GM12878 (cell line): ENCODE data around the gene DNAH8. TPM values are rescaled to one million over a fixed set of nuclear protein-coding genes. Genes with fewer than 3 reads are reported as not detected.
A peak's percentile ranks its signal among the peaks of the same experiment; 100 is the strongest.

ENCODE experiments used
- ATAC-seq: fragments of 200-7000 bp; cut with Tn5 transposase; 3 replicates; pipeline ENCODE4 v1.9.1; 2020; ENCODE audit warnings: mild to moderate bottlenecking, moderate library complexity
- BruUV-seq: library from RNA; stranded (reverse); fragments of 400-500 nt; replicated peaks from 2 replicates; lab custom pipeline; 2021; lab: Mats Ljungman, UMichigan
- CTCF ChIA-PET: fragments of 300-600 bp; sonication (Branson Sonifier 250); formaldehyde crosslinking; extraction: SDS; loops from one replicate; lab custom pipeline; 2021; ENCODE audit warnings: inconsistent platforms; lab: Yijun Ruan, JAX
- POLR2A ChIA-PET: fragments of 350-600 bp; formaldehyde crosslinking; extraction: SDS; loops from one replicate; lab custom pipeline; 2021; ENCODE audit warnings: inconsistent platforms; lab: Charles Lee
- RAD21 ChIA-PET: fragments of 300-600 bp; sonication (Branson Sonifier 250); formaldehyde crosslinking; loops from one replicate; lab custom pipeline; 2023; ENCODE audit warnings: antibody characterized with exemption; ENCODE audit not compliant: unreplicated experiment; lab: Charles Lee
- SMC1A ChIA-PET: fragments of 300-600 bp; sonication (Branson Sonifier 250); formaldehyde crosslinking; loops from one replicate; lab custom pipeline; 2023; ENCODE audit not compliant: unreplicated experiment, uncharacterized antibody; lab: Charles Lee
- DNase-seq: peaks from one replicate; pipeline ENCODE4 v3.0.0-alpha.2; 2011; ENCODE audit warnings: low read depth, low spot score
- FAIRE-seq: peaks from 3 replicates; lab custom pipeline; 2011; peaks lifted over from hg19 to GRCh38; lab: Jason Lieb, UNC
- H2AFZ ChIP-seq: 2 replicates; pipeline ENCODE4 v1.6.0; 2011; ENCODE audit warnings: low read depth, low read length, control low read depth; ENCODE audit not compliant: control insufficient read depth
- H3K27ac ChIP-seq: 2 replicates; pipeline ENCODE4 v1.5.1; 2011; ENCODE audit warnings: control low read depth; ENCODE audit not compliant: control insufficient read depth, insufficient read depth
- H3K27me3 ChIP-seq, 2 experiments: replicated peaks in 1 of 2; 2 replicates each; pipeline versions ENCODE4 v1.6.0 to v1.6.1; 2011; ENCODE audit warnings: low read length in 1 of 2; ENCODE audit not compliant: control insufficient read depth in 2 of 2, insufficient read depth in 2 of 2
- H3K36me3 ChIP-seq, 2 experiments: 2 replicates each; pipeline ENCODE4 v1.5.1; 2011; ENCODE audit warnings: low read length in 1 of 2; ENCODE audit not compliant: control insufficient read depth in 2 of 2, insufficient read depth in 2 of 2
- H3K4me1 ChIP-seq: 2 replicates; pipeline ENCODE4 v1.6.1; 2011; ENCODE audit warnings: mild to moderate bottlenecking, low read length, moderate library complexity, mixed read lengths; ENCODE audit not compliant: control insufficient read depth, insufficient read depth
- H3K4me2 ChIP-seq: 2 replicates; pipeline ENCODE4 v1.6.0; 2011; ENCODE audit warnings: control low read depth; ENCODE audit not compliant: control insufficient read depth, insufficient read depth
- H3K4me3 ChIP-seq: fragments of 200-600 bp; sonication (generic); 2 replicates; pipeline ENCODE4 v1.5.1; 2016
- H3K79me2 ChIP-seq: 2 replicates; pipeline ENCODE4 v1.6.0; 2011; ENCODE audit warnings: low read length; ENCODE audit not compliant: control insufficient read depth, insufficient read depth
- H3K9ac ChIP-seq: 2 replicates; pipeline ENCODE4 v1.8.0; 2011; ENCODE audit warnings: low read length, control low read depth, mixed read lengths; ENCODE audit not compliant: control insufficient read depth, insufficient read depth
- H3K9me3 ChIP-seq: replicated peaks from 3 replicates; pipeline ENCODE4 v1.5.1; 2011; ENCODE audit warnings: mild to moderate bottlenecking, low read length; ENCODE audit not compliant: control insufficient read depth, insufficient read depth
- H4K20me1 ChIP-seq: 2 replicates; pipeline ENCODE4 v1.6.0; 2011; ENCODE audit not compliant: control insufficient read depth, insufficient read depth
- BHLHE40 ChIP-seq, 2 experiments: fragments of 450-650 bp in 1 of 2; IDR thresholded peaks; 2 replicates each; pipeline ENCODE4 v1.6.1; 2011 to 2017; ENCODE audit warnings: low read depth in 2 of 2, borderline replicate concordance in 1 of 2, improper control_type of control experiment in 1 of 2, low read length in 1 of 2, mild to moderate bottlenecking in 1 of 2
- BMI1 ChIP-seq: fragments of 450-650 bp; IDR thresholded peaks from 2 replicates; pipeline ENCODE4 v1.6.1; 2016; ENCODE audit warnings: mild to moderate bottlenecking, moderate library complexity, borderline replicate concordance
- CBX5 ChIP-seq: sonication (generic); IDR thresholded peaks from 2 replicates; pipeline ENCODE4 v1.6.1; 2016; ENCODE audit warnings: low read depth, moderate library complexity, mild to moderate bottlenecking, inconsistent platforms
- CHD1 ChIP-seq: IDR thresholded peaks from 2 replicates; pipeline ENCODE4 v1.6.1; 2012; ENCODE audit warnings: low read depth, low read length, improper control_type of control experiment
- DPF2 ChIP-seq: fragments of 450-650 bp; IDR thresholded peaks from 2 replicates; pipeline ENCODE4 v1.6.1; 2017; ENCODE audit warnings: mild to moderate bottlenecking
- E2F4 ChIP-seq: IDR thresholded peaks from 2 replicates; pipeline ENCODE4 v1.6.1; 2012; ENCODE audit warnings: low read depth, low read length, improper control_type of control experiment
- ETV6 ChIP-seq, 2 experiments: fragments of 450-650 bp in 1 of 2; IDR thresholded peaks in 1 of 2; conservative IDR thresholded peaks in 1 of 2; 2 replicates each; pipeline ENCODE4 v1.6.1; 2014; ENCODE audit warnings: antibody characterized with exemption in 1 of 2, borderline replicate concordance in 1 of 2, low read depth in 1 of 2, mild to moderate bottlenecking in 1 of 2, moderate library complexity in 1 of 2
- EZH2 ChIP-seq: IDR thresholded peaks from 2 replicates; pipeline ENCODE4 v1.6.1; 2012; ENCODE audit warnings: low read depth, mild to moderate bottlenecking, control low read depth, inconsistent platforms, low read length, borderline replicate concordance; ENCODE audit not compliant: control insufficient read depth
- IRF4 ChIP-seq: IDR thresholded peaks from 2 replicates; pipeline ENCODE4 v1.6.1; 2011; ENCODE audit warnings: low read depth, low read length
- KAT2A ChIP-seq: conservative IDR thresholded peaks from 2 replicates; pipeline ENCODE4 v1.6.1; 2011; ENCODE audit warnings: low read depth, low read length; ENCODE audit not compliant: control insufficient read depth
- NFXL1 ChIP-seq: fragments of 450-650 bp; IDR thresholded peaks from 2 replicates; pipeline ENCODE4 v1.6.1; 2017; ENCODE audit warnings: antibody characterized with exemption, mild to moderate bottlenecking, borderline replicate concordance
- POLR2A ChIP-seq: IDR thresholded peaks from 2 replicates; pipeline ENCODE4 v1.6.1; 2011; ENCODE audit warnings: low read depth, mild to moderate bottlenecking, low read length
- POLR2AphosphoS5 ChIP-seq: IDR thresholded peaks from 2 replicates; pipeline ENCODE4 v1.6.1; 2011; ENCODE audit warnings: mild to moderate bottlenecking, low read length, inconsistent platforms
- RAD21 ChIP-seq: IDR thresholded peaks from 2 replicates; pipeline ENCODE4 v1.6.1; 2011; ENCODE audit warnings: mild to moderate bottlenecking, low read depth, low read length, moderate library complexity; ENCODE audit not compliant: insufficient read depth
- RAD51 ChIP-seq: fragments of 450-650 bp; IDR thresholded peaks from 2 replicates; pipeline ENCODE4 v1.6.1; 2016; ENCODE audit warnings: moderate library complexity, mild to moderate bottlenecking, inconsistent platforms
- RFX5 ChIP-seq: IDR thresholded peaks from 2 replicates; pipeline ENCODE4 v1.6.1; 2011; ENCODE audit warnings: low read depth, low read length, improper control_type of control experiment
- SMARCA5 ChIP-seq: fragments of 450-650 bp; IDR thresholded peaks from 2 replicates; pipeline ENCODE4 v1.6.1; 2017; ENCODE audit warnings: mild to moderate bottlenecking
- SP1 ChIP-seq: IDR thresholded peaks from one replicate; pipeline ENCODE4 v1.6.1; 2011; ENCODE audit warnings: low read depth, low read length
- SREBF2 ChIP-seq: IDR thresholded peaks from 2 replicates; pipeline ENCODE4 v1.6.1; 2012; ENCODE audit warnings: mild to moderate bottlenecking, low read length
- STAT3 ChIP-seq: IDR thresholded peaks from 2 replicates; pipeline ENCODE4 v1.6.1; 2011; ENCODE audit warnings: low read depth, low read length, improper control_type of control experiment
- TAF1 ChIP-seq: IDR thresholded peaks from 2 replicates; pipeline ENCODE4 v1.6.1; 2011; ENCODE audit warnings: mild to moderate bottlenecking, low read depth, low read length, borderline replicate concordance
- TARDBP ChIP-seq: IDR thresholded peaks from 2 replicates; pipeline ENCODE4 v1.6.1; 2016; ENCODE audit warnings: borderline replicate concordance
- ZNF24 ChIP-seq: fragments of 450-650 bp; IDR thresholded peaks from 2 replicates; pipeline ENCODE4 v1.6.1; 2017; ENCODE audit warnings: antibody characterized with exemption, mild to moderate bottlenecking
- ZSCAN29 ChIP-seq: fragments of 450-650 bp; IDR thresholded peaks from 2 replicates; pipeline ENCODE4 v1.6.1; 2017; ENCODE audit warnings: mild to moderate bottlenecking, moderate library complexity
- WGBS: methylation state at CpG from one replicate; pipeline ENCODE4 v1.1.6; 2016; ENCODE audit warnings: low lambda C conversion rate; ENCODE audit not compliant: insufficient replicate concordance, insufficient coverage; ENCODE audit errors: missing lambda C conversion rate; 5-methylcytosine and 5-hydroxymethylcytosine counted together
- in situ Hi-C: fragments of 300-500 bp; cut with MboI; formaldehyde crosslinking; loops from 9 replicates; pipeline ENCODE4 v1.14.3; 2018; ENCODE audit warnings: mixed read lengths
- intact Hi-C: fragments of 100-400 bp; cut with micrococcal nuclease; formaldehyde crosslinking; loops from one replicate; pipeline ENCODE4 v1.14.2; 2022; ENCODE audit not compliant: unreplicated experiment
- polyA plus RNA-seq, 11 experiments: library from polyadenylated mRNA; depleted of rRNA in 4 of 11; unstranded in 6 of 11; stranded (reverse) in 5 of 11; fragments of >200 nt; fragmentation: Nextera tagmentation in 4 of 11; fragmentation: Illumina TruSeq in 1 of 11; extraction: Ambion mirVana in 4 of 11; extraction: Trizol in 1 of 11; gene quantifications; 1 replicate in 1 of 11; 2 replicates in 10 of 11; pipeline versions ENCODE4 v1.2.1 to v1.2.3, GENCODE V29; 2011 to 2016; ENCODE audit warnings: inconsistent platforms in 2 of 11, missing spikeins in 2 of 11, low read depth in 1 of 11
- total RNA-seq, 4 experiments: library from RNA; depleted of rRNA in 3 of 4; stranded (reverse); fragments of >200 nt in 3 of 4; fragmentation: Illumina TruSeq in 1 of 4; extraction: Trizol in 1 of 4; gene quantifications; 2 replicates each; pipeline versions ENCODE4 v1.2.1 to v1.2.3, GENCODE V29; 2013 to 2021

Gene DNAH8
- total and polyA plus RNA-seq, 10 of the 15 experiments (the other 5 are each of a cell fraction or from before 2014, with no cell fraction given), result 0.02 to 0.34 (median 0.10) TPM; not detected in 3

GRCh38 chr6:38671885-38672467 is 43.1 kb upstream of the DNAH8 start:
- Histone ChIP-seq H3K4me3 (no peak overlapping the region), H3K27me3 (no peaks in the 10 kb centered on the region), H3K4me1 (peaks cover 18% of the 10 kb centered on the region), H3K9ac (no peak overlapping the region), H3K4me2 (no peak overlapping the region), H3K9me3 (no peaks in the 10 kb centered on the region; the same call in 2 of the 3 replicates), H3K27ac (no peak overlapping the region), H3K36me3 (peaks cover 0 to 5% of the 10 kb centered on the region in 2 experiments; a peak in 2 of 4 replicates), H2AFZ (no peak overlapping the region), H3K79me2 (no peaks in the 10 kb centered on the region), H4K20me1 (no peaks in the 10 kb centered on the region)
- WGBS, result 0% methylated on average over 2 of the region's 2 CpGs
- BruUV-seq, result no TSS peak
- ATAC-seq (peak; percentile 91), DNase-seq (peak; percentile 55), FAIRE-seq (peak; percentile 97)
- intact Hi-C loops, result loop anchor here (2.0 to 10.0 kb wide), 4 partner anchors 100 to 977 kb away; partner anchors contain the start of gene MDGA1
- RAD21 ChIA-PET, result interaction anchor here (0.8 to 1.9 kb wide), 3 partner anchors 17 to 178 kb away, joined by 3 to 10 read pairs (median 3); no protein-coding TSS in a partner anchor
- SMC1A ChIA-PET, result interaction anchor here (1.2 to 2.4 kb wide), 4 partner anchors 14 to 158 kb away, joined by 3 to 12 read pairs (median 4); no protein-coding TSS in a partner anchor
- POLR2A ChIA-PET, result no interaction called here
- CTCF ChIA-PET, result interaction anchor here (1.1 to 2.0 kb wide), 6 partner anchors 17 to 174 kb away, joined by 3 to 8 read pairs (median 4); no protein-coding TSS in a partner anchor
- in situ Hi-C loops, result no loop called here
- TF ChIP-seq BHLHE40 (IDR thresholded peaks at IDR 0.05; ENCODE audit: borderline replicate concordance in 1 of 2, low read depth in 2 of 2, low read length in 1 of 2) (no peak), POLR2A (no peak), NFXL1 (no peak), RAD51 (no peak), STAT3 (no peak), BMI1 (no peak), EZH2 (no peak), RAD21 (peak; percentile 86), IRF4 (no peak), CHD1 (no peak), DPF2 (no peak), ZSCAN29 (no peak), POLR2AphosphoS5 (no peak), CBX5 (no peak), SMARCA5 (no peak), KAT2A (no peak), SREBF2 (no peak), ETV6 (conservative IDR thresholded peaks at IDR 0.05 in 1 of 2, IDR thresholded peaks at IDR 0.05 in 1 of 2; ENCODE audit: borderline replicate concordance in 1 of 2, low read depth in 1 of 2) (peak in 1 of 2 experiments; percentile 29; a peak in 1 of 4 replicates), SP1 (no peak), E2F4 (no peak), ZNF24 (no peak), TARDBP (no peak), RFX5 (no peak), TAF1 (no peak)
